Body of pancreas (tissue), 4 donors: ENCODE data around the gene SLC19A1.

ENCODE experiments used
- POLR2A ChIP-seq, 3 donors: fragments of 450-650 bp; IDR thresholded peaks; one replicate each; pipeline ENCODE4 v1.6.1; 2016; ENCODE audit warnings: antibody characterized with exemption in 3 of 3, mild to moderate bottlenecking in 2 of 3
- TF ChIP-seq, protein P1 (sequence below), 7 experiments: fragments of 450-650 bp in 4 of 7; fragments of 200-600 bp in 3 of 7; sonication (generic) in 3 of 7; IDR thresholded peaks; one replicate each; pipeline ENCODE4 v1.5.1; 2016 to 2019; ENCODE audit warnings: antibody characterized with exemption in 7 of 7

DNA sequence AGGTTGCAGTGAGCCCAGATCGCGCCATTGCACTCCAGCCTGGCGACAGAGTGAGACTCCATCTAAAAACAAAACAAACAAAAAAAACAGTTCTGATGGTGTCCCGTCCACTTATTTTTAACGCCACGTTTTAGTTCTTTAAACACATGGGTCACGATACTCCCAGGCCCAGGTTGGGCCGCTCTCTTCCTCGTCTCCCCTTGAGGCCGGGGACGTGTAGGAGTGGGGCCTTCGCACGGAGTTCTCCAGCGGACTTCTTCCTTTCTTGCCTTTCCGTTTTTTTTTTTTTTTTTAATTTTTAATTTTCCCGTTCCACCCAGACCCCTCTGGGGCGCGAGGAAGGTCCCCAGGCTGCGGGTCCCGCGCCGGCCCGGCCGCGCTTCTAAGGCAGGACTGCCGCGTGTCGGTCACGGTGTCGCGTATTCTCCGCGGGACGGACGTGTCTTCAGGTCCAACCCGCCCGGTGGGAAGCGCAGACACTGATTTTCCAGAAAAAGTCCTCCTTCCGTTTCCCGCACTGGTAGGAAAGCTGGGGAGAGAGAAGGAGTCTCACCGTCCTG lies 47.5 kb upstream of the SLC19A1 start:
- no peak for TF ChIP-seq POLR2A (IDR thresholded peaks at IDR 0.05)
- TF ChIP-seq, protein P1, sequence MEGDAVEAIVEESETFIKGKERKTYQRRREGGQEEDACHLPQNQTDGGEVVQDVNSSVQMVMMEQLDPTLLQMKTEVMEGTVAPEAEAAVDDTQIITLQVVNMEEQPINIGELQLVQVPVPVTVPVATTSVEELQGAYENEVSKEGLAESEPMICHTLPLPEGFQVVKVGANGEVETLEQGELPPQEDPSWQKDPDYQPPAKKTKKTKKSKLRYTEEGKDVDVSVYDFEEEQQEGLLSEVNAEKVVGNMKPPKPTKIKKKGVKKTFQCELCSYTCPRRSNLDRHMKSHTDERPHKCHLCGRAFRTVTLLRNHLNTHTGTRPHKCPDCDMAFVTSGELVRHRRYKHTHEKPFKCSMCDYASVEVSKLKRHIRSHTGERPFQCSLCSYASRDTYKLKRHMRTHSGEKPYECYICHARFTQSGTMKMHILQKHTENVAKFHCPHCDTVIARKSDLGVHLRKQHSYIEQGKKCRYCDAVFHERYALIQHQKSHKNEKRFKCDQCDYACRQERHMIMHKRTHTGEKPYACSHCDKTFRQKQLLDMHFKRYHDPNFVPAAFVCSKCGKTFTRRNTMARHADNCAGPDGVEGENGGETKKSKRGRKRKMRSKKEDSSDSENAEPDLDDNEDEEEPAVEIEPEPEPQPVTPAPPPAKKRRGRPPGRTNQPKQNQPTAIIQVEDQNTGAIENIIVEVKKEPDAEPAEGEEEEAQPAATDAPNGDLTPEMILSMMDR (IDR thresholded peaks at IDR 0.05) = no peak
